Spleen (tissue), 7 donors: ENCODE measurements around the gene LRBA.

Experiments used
- POLR2A ChIP-seq, 3 donors: fragments of 450-650 bp; IDR thresholded peaks; one replicate each; pipeline ENCODE4 v1.5.1; 2017; ENCODE audit warnings: antibody characterized with exemption in 3 of 3, mild to moderate bottlenecking in 1 of 3
- TF ChIP-seq, protein P1 (sequence below), 11 experiments: fragments of 200-600 bp in 7 of 11; fragments of 450-650 bp in 4 of 11; sonication (generic) in 4 of 11; IDR thresholded peaks in 8 of 11; conservative IDR thresholded peaks in 3 of 11; 1 replicate in 7 of 11; 2 replicates in 4 of 11; pipeline versions ENCODE4 v1.4.0 to v1.8.0; 2016 to 2021; ENCODE audit warnings: antibody characterized with exemption in 11 of 11, inconsistent platforms in 4 of 11, mild to moderate bottlenecking in 1 of 11
- donor health status: DM: no; HTN: no; CAD: no; lungs with moderate emphysema.
- donor health status: DM: no; HTN: no; CAD: no.
- donor health status: DM: no; HTN: no; CAD: no.

DNA sequence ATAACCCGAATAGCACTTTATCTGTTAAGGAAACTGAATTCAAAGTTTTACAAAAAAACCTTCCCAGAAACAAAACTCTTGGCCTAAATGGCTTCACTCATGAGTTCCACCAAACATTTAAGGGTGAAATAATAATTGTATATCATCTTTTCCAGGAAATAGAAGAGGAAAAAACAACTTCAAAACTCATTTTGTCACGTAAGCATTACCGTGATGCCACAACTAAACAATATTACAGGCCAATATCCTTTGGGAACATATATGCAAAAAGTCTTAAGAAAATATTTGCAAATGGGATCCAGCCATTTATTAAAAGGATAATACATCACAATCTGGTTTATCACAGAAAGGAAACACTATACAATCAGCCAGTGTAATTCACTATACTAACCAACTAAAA, 563.2 kb downstream of the LRBA start:
- TF ChIP-seq, protein P1, sequence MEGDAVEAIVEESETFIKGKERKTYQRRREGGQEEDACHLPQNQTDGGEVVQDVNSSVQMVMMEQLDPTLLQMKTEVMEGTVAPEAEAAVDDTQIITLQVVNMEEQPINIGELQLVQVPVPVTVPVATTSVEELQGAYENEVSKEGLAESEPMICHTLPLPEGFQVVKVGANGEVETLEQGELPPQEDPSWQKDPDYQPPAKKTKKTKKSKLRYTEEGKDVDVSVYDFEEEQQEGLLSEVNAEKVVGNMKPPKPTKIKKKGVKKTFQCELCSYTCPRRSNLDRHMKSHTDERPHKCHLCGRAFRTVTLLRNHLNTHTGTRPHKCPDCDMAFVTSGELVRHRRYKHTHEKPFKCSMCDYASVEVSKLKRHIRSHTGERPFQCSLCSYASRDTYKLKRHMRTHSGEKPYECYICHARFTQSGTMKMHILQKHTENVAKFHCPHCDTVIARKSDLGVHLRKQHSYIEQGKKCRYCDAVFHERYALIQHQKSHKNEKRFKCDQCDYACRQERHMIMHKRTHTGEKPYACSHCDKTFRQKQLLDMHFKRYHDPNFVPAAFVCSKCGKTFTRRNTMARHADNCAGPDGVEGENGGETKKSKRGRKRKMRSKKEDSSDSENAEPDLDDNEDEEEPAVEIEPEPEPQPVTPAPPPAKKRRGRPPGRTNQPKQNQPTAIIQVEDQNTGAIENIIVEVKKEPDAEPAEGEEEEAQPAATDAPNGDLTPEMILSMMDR (IDR thresholded peaks at IDR 0.05 in 8 of 11, conservative IDR thresholded peaks at IDR 0.05 in 3 of 11) = no peak
- TF ChIP-seq POLR2A (IDR thresholded peaks at IDR 0.05) = no peak
